Ishikawa (cell line): ENCODE data around the gene AK1.

Source experiments
- CEBPB ChIP-seq: IDR thresholded peaks from 2 replicates; pipeline ENCODE4 v1.6.1; 2012
- EGR1 ChIP-seq: IDR thresholded peaks from 2 replicates; pipeline ENCODE4 v1.6.1; 2012
- MAX ChIP-seq: IDR thresholded peaks from 2 replicates; pipeline ENCODE4 v1.6.1; 2012
- RAD21 ChIP-seq: IDR thresholded peaks from 2 replicates; pipeline ENCODE4 v1.6.1; 2012; ENCODE audit warnings: low read depth
- TAF1 ChIP-seq: IDR thresholded peaks from 2 replicates; pipeline ENCODE4 v1.6.1; 2012; ENCODE audit warnings: low read depth, mild to moderate bottlenecking
- TCF12 ChIP-seq: IDR thresholded peaks from 2 replicates; pipeline ENCODE4 v1.6.1; 2012; ENCODE audit warnings: low read depth
- TEAD4 ChIP-seq: IDR thresholded peaks from 2 replicates; pipeline ENCODE4 v1.6.1; 2012
- ZBTB7A ChIP-seq: IDR thresholded peaks from 2 replicates; pipeline ENCODE4 v1.6.1; 2012; ENCODE audit warnings: low read depth
- TF ChIP-seq, protein P1 (sequence below): IDR thresholded peaks from 2 replicates; pipeline ENCODE4 v1.6.1; 2012

- TF ChIP-seq TAF1 (no peak), MAX (no peak), TEAD4 (no peak), RAD21 (no peak), EGR1 (no peak), ZBTB7A (no peak), CEBPB (no peak), TCF12 (no peak)
- TF ChIP-seq, protein P1, sequence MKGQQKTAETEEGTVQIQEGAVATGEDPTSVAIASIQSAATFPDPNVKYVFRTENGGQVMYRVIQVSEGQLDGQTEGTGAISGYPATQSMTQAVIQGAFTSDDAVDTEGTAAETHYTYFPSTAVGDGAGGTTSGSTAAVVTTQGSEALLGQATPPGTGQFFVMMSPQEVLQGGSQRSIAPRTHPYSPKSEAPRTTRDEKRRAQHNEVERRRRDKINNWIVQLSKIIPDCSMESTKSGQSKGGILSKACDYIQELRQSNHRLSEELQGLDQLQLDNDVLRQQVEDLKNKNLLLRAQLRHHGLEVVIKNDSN: no peak
Observed at GRCh38 chr9:127848756-127849504, 28.5 kb downstream of the AK1 start.
